ENCODE measurements around the gene PNMA8A.
"Not testable (repeated sequence)": the region's sequence is repeated elsewhere in the genome, so short reads cannot be mapped to it uniquely, and the experiment has no call there.

PNMA8A gene

DNA sequence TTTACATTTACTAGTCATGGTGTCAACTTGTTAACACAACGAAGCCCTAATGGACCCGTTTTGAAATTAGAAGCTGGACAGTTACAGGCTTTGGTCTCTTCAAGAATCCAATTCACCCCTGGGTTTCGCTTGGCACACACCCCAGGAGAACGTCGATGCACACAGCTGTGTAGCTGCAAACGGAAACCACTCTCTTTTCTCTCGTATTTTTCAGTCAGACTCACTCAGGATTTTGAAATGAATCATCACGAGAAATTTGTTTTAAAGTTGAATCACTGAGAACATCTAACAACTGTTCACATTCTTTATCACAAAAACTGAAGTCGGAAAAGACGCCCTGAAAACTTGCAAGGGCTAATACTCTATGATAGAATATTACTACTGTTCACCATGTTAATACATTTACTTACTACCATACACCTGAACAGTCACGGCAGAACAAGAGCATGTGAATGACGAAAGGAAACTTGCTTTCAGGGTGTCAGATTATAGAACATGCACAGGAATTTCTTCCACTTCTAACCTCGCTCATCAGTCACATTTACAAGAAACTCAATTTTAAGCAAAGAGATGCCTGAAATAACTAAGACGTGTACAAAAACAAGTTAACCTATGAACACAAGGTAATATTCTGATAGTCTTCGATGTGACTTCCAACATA is 4.7 kb downstream of the PNMA8A start:
- no peak overlapping the region for H3K4me3 ChIP-seq (ENCODE audit: low read depth, low read length)

DNA sequence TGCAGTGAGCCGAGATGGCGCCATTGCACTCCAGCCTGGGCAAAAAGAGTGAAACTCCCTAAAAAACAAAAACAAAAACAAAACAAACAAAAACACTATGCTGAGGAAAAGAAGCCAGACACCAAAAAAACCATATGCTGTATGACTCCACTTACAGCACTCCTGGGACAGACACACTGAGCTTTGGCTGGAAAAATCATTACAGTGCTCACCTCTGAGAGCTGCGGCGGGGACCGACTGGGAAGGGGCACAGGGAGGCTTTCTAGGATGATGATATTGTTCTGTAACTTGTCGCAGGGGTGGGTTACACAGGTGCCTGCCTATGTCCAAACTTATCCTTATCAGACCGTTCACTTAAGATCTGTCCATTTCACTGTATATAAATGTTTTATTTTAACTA is 7.8 kb downstream of the PNMA8A start:
- H3K4me3 ChIP-seq (ENCODE audit: low read depth, low read length): no peak overlapping the region

DNA sequence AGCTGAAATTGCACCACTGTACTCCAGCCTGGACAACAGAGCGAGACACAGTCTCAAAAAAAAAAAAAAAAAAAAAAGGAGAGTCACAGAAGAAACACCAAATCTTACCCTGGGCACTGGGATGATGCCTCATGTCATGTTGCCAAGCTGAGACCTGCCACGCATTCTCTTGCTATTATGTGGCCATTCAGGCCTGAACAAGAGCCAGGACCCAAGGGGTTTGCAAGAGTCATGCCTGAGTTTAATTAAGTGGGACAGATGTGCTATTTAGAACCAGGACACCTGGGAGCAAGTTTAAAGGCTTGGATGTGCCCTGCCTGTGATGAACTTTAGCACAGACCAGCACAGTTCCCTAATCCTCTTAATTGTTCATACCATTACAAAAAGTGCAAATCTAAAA is 9.8 kb downstream of the PNMA8A start:
- no peak overlapping the region for H3K4me3 ChIP-seq (ENCODE audit: low read depth, low read length)

DNA sequence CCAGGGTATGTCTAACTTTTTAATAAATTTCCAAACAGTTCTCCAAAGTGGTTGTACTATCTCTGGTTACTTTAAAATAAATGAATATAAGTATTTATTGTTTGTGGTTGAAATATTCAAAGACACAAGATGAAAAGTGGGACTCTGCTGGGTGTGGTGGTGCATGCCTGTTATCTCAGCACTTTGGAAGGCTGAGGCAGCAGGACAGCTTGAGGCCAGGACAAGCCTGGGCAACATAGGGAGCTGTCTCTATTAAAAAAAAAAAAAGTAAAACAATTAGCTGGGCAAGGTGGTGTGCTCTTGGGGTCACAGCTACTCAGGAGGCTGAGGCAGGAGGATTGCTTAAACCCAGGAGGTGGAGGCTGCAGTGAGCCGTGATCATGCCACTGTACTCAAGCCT is 10.4 kb downstream of the PNMA8A start:
- no peak overlapping the region for H3K4me3 ChIP-seq (ENCODE audit: low read depth, low read length)

DNA sequence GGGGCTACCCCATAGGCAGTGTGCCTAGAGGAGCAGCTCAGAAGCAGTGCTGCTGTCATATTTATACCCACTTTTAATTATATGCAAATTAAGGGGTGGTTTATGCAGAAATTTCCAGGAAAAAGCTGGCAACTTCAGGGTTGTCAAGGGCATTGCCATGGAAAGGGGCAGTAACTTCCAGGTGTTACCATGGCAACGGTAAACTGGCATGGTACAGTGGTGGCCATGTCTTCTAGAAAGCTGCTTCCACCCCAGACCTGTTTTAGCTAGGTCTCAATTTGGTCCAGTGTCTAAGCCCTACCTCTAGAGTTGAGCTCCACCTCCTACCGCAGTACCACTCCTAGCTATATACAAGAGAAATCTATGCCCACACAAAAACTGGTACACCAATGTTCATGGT is 11.3 kb downstream of the PNMA8A start:
- H3K4me3 ChIP-seq (ENCODE audit: low read depth, low read length): no peak overlapping the region

DNA sequence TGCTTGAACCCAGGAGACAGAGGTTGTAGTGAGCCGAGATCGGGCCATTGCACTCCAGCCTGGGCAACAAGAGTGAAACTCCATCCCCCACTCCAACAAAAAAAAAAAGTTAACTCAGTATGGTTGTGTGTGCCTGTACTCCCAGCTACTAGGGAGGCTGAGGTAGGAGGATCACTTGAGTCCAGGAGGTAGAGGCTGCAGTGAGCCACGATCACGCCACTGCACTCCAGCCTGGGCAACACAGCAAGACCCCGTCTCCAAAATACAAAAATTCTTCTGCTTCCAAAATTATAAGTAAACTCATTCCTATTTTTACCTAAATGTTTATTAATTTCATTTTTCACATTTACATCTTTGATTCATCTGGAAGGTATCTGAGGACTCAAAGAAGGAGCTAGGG is 14.4 kb downstream of the PNMA8A start:
- H3K4me3 ChIP-seq (ENCODE audit: low read depth, low read length): no peak overlapping the region

DNA sequence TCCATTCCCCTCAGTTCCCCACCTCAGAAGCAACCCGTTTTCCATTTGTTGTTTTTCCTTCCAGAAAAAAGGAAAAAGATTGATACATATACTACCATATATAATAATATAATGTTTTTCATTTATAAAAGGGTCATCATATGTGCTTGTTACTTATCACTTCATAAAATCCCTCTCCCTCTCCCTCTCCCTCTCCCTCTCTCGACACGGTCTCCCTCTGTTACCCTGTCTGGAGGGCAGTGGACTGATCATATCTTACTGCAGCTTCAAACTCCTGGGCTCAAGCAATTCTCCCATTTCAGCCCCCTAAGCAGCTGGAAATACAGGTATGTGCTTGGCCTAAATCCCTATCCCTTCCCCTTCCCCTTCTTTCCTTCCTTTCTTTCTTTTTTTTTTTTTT is 17.1 kb downstream of the PNMA8A start:
- H3K4me3 ChIP-seq (ENCODE audit: low read depth, low read length): no peak overlapping the region

DNA sequence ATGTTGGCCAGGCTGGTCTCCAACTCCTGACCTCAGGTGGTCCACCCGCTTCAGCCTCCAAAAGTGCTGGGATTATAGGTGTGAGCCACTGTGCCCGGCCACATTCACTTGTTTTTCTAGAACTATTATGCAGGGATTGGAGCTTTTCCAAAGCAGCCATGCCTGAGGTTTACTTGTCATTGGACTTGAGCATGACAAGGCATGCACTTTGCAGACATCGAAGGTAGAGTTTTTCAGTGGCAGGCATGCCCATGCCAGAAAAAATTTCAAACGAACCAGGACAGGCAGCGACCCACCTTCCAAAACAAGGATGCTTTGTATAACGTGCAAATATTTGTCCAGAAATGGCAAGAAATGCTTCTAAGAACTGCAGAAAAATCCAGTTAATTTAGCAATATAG is 17.7 kb downstream of the PNMA8A start:
- H3K4me3 ChIP-seq (ENCODE audit: low read depth, low read length): no peak overlapping the region

DNA sequence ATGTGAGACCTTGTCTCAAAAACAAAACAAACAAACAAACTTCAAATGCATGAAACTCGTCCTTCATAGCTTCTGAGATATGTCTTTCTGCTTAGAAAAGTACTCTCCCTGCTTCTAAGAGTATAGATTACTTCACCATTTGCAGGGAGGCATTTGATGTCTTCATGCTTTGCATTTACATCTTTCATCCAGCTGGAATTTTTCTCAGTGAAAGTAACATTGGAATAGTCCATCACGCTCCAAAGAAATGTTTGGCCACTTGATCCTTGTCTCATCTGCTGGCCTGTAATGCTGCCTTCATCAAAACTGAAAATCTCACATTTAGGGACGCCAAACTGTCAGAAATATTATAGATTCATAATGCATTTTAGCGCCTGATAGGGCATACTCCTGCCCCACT is 19.2 kb downstream of the PNMA8A start:
- no peak overlapping the region for H3K4me3 ChIP-seq (ENCODE audit: low read depth, low read length)

DNA sequence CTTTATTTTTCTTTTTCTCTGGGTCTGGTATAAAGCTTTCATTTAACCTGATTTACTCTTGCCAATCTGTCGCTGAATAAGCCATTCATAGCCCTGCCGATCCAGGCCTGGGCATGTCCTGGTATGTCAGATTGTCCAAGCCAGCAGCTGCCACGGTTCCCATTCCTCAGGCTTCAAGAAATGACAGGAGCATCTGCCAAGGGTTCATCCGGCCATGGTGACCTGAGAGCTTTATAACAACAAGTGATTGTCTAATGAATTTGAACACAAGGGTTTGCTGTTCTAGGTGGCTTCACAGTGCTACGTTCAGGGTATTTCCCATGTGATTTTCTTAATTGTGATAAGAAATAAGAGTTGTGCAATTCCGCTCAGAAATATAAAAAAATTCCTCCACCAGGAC is 20.0 kb downstream of the PNMA8A start:
- no peak overlapping the region for H3K4me3 ChIP-seq (ENCODE audit: low read depth, low read length)

DNA sequence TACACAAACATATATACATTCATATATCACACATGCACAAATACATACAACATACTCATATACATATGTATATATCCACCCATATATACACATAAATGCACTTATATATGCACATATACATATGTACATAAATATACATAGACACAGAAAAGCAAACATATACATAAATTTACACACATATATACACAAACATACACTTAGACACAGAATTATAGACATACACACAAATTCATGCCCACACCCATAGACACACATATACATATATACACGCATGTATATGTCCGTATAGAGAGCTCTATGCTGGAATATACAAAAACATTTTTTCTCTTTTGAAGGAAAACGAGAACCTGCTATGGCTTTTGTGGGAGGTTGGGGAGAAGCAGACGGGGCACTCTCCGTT is 20.6 kb downstream of the PNMA8A start:
- H3K4me3 ChIP-seq (ENCODE audit: low read depth, low read length): no peak overlapping the region

DNA sequence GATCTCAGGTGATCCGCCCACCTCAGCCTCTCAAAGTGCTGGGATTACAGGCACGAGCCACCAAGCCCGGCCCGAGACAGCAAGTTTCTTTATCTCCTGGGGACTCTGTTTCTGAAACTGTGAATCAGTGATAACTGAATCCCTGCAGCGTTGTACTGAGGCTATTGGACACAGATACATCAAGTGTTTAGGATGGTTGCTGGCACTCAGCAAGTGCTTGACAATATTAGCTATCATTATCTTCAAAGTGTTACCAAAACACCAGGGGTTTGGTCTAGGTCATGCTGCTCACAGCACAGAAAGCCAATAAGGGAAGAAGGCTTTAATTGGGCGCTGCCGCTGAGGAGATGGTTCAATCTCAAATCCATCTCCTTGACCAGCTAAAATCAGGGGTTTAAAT is 22.1 kb downstream of the PNMA8A start:
- H3K4me3 ChIP-seq (ENCODE audit: low read depth, low read length): no peak overlapping the region

DNA sequence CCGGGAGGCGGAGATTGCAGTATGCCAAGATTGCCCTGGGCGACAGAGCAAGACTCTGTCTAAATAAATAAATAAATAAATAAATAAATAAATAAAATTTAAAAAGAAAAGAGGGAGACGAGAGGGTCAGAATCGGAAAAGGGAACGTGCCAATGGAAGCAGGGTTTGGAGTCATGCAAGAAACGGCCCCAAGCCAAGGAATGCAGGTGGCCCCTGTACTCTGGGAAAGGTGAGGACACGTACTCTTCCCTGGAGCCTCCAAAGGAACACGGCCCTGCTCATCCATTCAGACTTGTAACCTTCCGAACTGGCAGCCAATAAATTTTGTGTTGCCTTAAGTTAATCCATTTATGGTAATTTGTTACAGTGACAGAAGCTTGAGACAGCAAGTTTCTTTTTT is 22.8 kb downstream of the PNMA8A start:
- no peak overlapping the region for H3K4me3 ChIP-seq (ENCODE audit: low read depth, low read length)

DNA sequence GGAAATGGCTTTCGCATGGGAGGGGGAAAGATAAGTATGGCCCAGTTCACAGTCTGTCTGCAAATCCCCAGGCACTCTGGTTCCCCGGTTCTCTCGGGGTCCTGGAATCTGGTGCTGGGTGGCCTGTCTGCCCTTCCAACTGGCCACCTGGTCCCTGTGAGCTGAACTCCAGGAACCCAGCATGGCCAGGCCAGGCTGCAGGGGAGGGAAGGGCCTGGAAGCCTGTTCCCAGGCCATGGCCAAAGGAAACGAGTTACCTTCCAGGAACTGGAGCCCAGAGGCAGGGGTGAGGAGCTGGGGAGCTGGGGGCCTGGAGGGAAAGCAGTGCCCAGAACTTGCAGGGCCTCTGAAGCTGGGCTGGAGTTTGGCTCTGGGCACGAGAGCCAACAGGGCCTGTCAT is 23.5 kb downstream of the PNMA8A start:
- H3K4me3 ChIP-seq (ENCODE audit: low read depth, low read length): no peak overlapping the region

DNA sequence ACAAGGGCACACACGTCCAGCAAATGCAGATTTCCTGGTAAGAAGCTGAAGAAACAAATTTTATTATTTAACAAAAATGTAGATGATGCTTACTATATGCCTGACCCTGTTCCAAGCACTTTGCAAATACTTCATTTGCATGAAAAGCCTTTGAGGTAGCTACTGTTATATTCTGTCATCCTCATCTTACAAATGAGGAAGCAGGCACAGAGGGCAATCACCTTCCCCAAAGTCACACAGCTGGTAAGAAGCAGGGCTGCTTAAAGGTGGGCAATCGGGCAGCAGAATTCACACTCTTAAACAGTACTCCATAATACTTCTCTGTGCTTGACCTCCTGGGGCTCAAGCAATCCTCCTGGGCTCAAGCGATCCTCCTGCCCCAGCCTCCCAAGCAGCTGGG is 24.4 kb downstream of the PNMA8A start:
- H3K4me3 ChIP-seq (ENCODE audit: low read depth, low read length): no peak overlapping the region

DNA sequence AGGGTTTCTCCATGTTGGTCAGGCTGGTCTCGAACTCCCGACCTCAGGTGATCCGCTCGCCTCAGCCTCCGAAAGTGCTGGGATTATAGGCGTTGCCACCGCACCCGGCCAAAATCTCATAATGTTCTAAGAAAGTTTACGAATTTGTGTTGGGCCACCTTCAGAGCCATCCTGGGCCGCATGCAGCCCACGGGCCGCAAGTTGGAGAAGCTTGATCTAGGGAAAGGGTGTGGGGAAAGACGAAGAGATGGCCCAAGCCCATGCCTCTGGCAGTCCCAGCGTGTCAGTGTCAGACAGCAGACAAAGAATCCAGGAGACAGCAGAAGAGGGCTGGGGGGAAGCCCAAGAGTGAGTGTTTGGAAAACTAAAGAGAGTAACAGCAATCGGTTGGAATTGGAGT is 25.3 kb downstream of the PNMA8A start:
- H3K4me3 ChIP-seq (ENCODE audit: low read depth, low read length): no peak overlapping the region

DNA sequence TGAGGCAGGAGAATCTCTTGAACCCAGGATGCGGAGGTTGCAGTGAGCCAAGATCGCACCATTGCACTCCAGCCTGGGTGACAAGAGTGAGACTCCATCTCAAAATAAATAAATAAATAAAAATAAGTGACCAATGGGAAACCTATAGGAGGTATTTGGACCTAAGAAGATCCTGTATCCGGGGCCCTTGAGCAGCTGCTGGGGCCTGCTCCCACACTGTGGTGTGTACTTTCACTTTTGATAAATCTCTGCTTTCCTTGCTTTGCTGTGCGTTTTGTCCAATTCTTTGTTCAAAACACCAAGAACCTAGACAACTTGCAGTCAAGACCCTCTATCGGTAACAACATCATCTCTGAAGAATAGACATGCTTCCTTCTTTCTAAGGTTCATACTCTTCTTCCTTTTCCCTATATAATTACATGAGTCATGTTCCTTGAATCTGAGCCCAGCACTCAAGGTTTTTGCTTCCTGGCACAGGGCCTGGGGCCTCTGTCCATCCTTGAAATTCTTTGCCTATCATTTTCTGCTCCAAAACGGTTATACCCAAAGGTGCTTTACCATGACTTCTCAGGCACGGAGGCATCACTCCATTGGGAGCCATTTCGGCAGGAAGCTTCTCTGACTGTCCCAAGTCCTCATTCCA is 28.4 kb downstream of the PNMA8A start:
- H3K4me3 ChIP-seq (ENCODE audit: low read depth, low read length): no peak overlapping the region

DNA sequence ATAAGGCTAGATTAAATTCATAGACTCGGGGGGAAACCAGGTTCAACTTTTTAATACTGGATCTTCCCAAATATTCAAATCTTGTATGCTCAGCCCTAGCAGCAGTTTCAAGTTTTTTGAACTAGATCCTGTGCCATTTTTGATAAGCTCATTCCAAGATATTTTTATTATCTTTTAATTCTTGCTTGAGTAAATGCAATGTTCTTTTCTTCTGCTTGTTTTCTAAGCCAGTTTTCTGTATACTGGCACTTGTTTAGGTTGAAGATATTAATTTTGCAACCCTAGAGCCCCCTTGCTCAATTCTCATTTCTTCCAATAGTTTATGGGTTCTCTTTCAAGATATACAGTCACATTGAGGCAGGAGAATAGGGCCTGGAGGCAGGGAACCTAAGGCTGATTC is 29.5 kb downstream of the PNMA8A start:
- no peak overlapping the region for H3K4me3 ChIP-seq (ENCODE audit: low read depth, low read length)

DNA sequence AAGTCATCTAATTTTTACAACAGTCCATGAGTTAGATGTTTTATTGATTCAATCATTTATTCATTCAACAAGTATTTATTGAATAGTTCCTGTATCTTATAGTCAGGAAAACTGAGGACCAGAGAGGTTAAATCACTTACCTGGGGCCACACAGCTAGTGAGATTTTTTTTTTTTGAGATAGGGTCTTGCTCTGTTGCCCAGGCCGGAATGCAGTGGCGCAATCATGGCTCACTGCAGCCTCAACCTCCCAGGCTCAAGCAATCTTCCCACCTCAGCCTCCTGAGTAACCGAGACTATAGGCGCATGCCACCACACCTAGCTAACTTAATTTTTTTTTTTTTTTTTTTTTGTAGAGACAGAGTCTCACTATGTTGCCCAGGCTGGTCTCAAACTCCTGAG is 35.7 kb downstream of the PNMA8A start:
- not testable (repeated sequence) for H3K4me3 ChIP-seq (ENCODE audit: low read depth, low read length)

DNA sequence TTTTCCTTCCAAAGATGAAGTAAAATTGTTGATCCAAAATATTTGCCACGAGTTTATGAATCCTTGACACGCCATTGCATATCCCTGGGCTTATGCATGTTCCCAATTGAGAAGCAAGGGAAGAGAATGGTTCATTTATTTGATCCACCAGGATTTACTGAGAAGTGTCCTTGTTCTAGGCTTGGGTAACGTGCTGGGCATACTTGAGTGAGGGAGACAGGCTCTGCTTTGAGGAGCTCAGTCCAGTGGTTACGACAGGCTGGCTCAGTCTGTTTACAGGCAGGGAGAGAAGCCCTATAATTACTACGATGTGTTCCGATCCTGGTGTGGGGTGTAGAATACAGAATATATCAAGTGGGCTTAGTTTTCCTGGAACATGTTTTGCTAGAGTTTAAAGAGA is 36.4 kb downstream of the PNMA8A start:
- H3K4me3 ChIP-seq (ENCODE audit: low read depth, low read length): no peak overlapping the region

DNA sequence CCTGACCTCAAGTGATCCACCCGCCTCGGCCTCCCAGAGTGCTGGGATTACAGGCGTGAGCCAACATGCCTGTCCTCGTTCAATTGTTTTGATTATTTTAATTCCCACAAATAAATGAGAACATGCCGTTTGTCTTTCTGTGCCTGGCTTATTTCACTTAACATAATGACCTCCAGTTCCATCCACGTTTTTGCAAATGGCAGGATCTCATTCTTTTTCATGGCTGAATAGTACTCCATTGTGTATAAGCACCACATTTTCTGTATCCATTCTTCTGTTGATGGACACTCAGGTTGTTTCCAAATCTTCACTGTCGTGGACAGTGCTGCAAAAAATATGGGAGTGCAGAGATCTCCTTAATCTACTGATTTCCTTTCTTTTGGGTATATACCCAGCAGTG is 37.9 kb downstream of the PNMA8A start:
- not testable (repeated sequence) for H3K4me3 ChIP-seq (ENCODE audit: low read depth, low read length)

DNA sequence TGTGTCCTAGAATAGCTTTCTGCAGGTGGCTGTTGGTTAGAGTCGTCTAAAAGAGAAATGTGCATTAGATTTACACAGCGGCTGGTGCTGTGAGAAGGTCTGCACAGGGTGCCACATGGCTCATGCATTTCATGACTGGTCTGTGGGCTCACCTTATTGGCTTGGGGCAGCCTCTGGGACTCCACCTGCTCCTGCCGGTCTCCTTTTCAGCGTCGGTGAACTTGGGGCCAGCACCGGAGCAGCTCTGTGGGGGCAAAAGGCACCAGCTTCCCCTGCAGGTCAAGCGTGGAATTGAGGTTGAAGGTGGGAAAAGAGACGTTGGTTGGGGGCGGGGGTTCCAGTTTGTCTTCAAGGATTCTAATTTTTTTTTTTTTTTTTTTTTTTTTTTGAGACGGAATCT is 39.5 kb downstream of the PNMA8A start:
- H3K4me3 ChIP-seq (ENCODE audit: low read depth, low read length): no peak overlapping the region

DNA sequence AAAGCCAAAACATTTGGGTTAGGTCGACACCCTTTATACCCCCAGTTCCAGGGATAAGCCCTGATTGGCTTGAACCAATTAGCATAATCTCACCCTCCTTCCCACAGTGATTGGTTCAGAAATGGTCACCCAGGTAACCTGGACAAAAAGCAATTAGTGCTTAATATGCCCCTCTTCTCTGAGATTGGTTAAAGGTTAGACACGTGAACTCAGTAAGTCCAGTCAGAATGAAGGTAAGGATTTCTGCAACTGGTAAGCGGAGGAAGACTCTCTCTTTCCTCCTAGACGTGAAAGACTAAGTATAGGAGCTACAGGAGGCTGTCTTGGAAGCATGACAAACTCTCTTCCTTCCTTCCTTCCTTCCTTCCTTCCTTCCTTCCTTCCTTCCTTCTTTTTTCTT is 41.4 kb downstream of the PNMA8A start:
- no peak overlapping the region for H3K4me3 ChIP-seq (ENCODE audit: low read depth, low read length)
